Liver (tissue), 9 donors: ENCODE results near the gene CDHR2. TPM values are rescaled to one million over a fixed set of nuclear protein-coding genes. Genes with fewer than 3 reads are reported as not detected.

Source experiments
- DNase-seq: peaks from one replicate; pipeline ENCODE4 v3.0.0-alpha.2; 2017; ENCODE audit warnings: low spot score
- H3K27ac ChIP-seq, 2 donors: one replicate each; pipeline ENCODE4 v1.7.0; 2013; ENCODE audit warnings: inconsistent platforms in 2 of 2, low read length in 2 of 2, control low read depth in 1 of 2, low read depth in 1 of 2, mild to moderate bottlenecking in 1 of 2
- H3K27me3 ChIP-seq, 4 donors: one replicate each; pipeline versions ENCODE4 v1.6.1 to v1.7.0; 2013; ENCODE audit warnings: low read length in 3 of 4, inconsistent platforms in 1 of 4, mild to moderate bottlenecking in 1 of 4, moderate library complexity in 1 of 4; ENCODE audit not compliant: control insufficient read depth in 4 of 4, insufficient read depth in 4 of 4
- H3K36me3 ChIP-seq, 4 donors: one replicate each; pipeline versions ENCODE4 v1.6.1 to v1.7.0; 2013; ENCODE audit warnings: low read length in 3 of 4, mild to moderate bottlenecking in 3 of 4, low read depth in 1 of 4, moderate library complexity in 1 of 4; ENCODE audit not compliant: control insufficient read depth in 4 of 4, insufficient read depth in 3 of 4
- H3K4me1 ChIP-seq, 4 donors: one replicate each; pipeline versions ENCODE4 v1.6.1 to v1.7.0; 2013; ENCODE audit warnings: low read length in 3 of 4, mild to moderate bottlenecking in 3 of 4, moderate library complexity in 1 of 4; ENCODE audit not compliant: control insufficient read depth in 4 of 4, insufficient read depth in 4 of 4
- H3K4me3 ChIP-seq, 3 donors: one replicate each; pipeline versions ENCODE4 v1.6.1 to v1.7.0; 2013; ENCODE audit warnings: low read length in 3 of 3, control low read depth in 1 of 3, low read depth in 1 of 3, mild to moderate bottlenecking in 1 of 3
- H3K9ac ChIP-seq, 2 donors: one replicate each; pipeline ENCODE4 v1.7.0; 2013; ENCODE audit warnings: low read length in 2 of 2, mild to moderate bottlenecking in 2 of 2, moderate library complexity in 2 of 2, control low read depth in 1 of 2, low read depth in 1 of 2
- H3K9me3 ChIP-seq, 4 donors: one replicate each; pipeline versions ENCODE4 v1.6.1 to v1.7.0; 2013; ENCODE audit warnings: low read length in 3 of 4; ENCODE audit not compliant: control insufficient read depth in 4 of 4
- ATF3 ChIP-seq: IDR thresholded peaks from 2 replicates; pipeline ENCODE4 v1.6.1; 2016; ENCODE audit warnings: antibody characterized with exemption
- CTCF ChIP-seq: fragments of 150-350 bp; IDR thresholded peaks from 2 replicates; pipeline ENCODE4 v1.5.1; 2017; ENCODE audit warnings: improper control_type of control experiment, low read depth, low read length; ENCODE audit not compliant: missing input control
- EGR1 ChIP-seq, 2 donors: IDR thresholded peaks; 2 replicates each; pipeline ENCODE4 v1.6.1; 2016 to 2018; ENCODE audit warnings: antibody characterized with exemption in 2 of 2, low read depth in 2 of 2
- FOXA1 ChIP-seq: IDR thresholded peaks from 2 replicates; pipeline ENCODE4 v1.6.1; 2016; ENCODE audit warnings: antibody characterized with exemption
- FOXA2 ChIP-seq: IDR thresholded peaks from 2 replicates; pipeline ENCODE4 v1.6.1; 2016; ENCODE audit warnings: antibody characterized with exemption
- GABPA ChIP-seq, 2 donors: IDR thresholded peaks in 1 of 2; conservative IDR thresholded peaks in 1 of 2; 2 replicates each; pipeline ENCODE4 v1.6.1; 2016; ENCODE audit warnings: antibody characterized with exemption in 2 of 2, mild to moderate bottlenecking in 1 of 2, moderate library complexity in 1 of 2
- HNF4A ChIP-seq, 2 donors: conservative IDR thresholded peaks; 2 replicates each; pipeline ENCODE4 v1.6.1; 2016; ENCODE audit warnings: antibody characterized with exemption in 2 of 2, mild to moderate bottlenecking in 2 of 2
- HNF4G ChIP-seq: IDR thresholded peaks from 2 replicates; pipeline ENCODE4 v1.6.1; 2016; ENCODE audit warnings: antibody characterized with exemption
- JUND ChIP-seq, 2 donors: IDR thresholded peaks; 2 replicates each; pipeline ENCODE4 v1.6.1; 2016; ENCODE audit warnings: antibody characterized with exemption in 2 of 2
- MAX ChIP-seq: IDR thresholded peaks from 2 replicates; pipeline ENCODE4 v1.6.1; 2016; ENCODE audit warnings: antibody characterized with exemption
- RAD21 ChIP-seq, 2 donors: IDR thresholded peaks; 2 replicates each; pipeline ENCODE4 v1.6.1; 2016; ENCODE audit warnings: antibody characterized with exemption in 2 of 2, mild to moderate bottlenecking in 2 of 2
- REST ChIP-seq: IDR thresholded peaks from 2 replicates; pipeline ENCODE4 v1.6.1; 2016; ENCODE audit warnings: antibody characterized with exemption, mild to moderate bottlenecking
- RXRA ChIP-seq, 2 donors: IDR thresholded peaks; 2 replicates each; pipeline ENCODE4 v1.6.1; 2017 to 2018; ENCODE audit warnings: antibody characterized with exemption in 2 of 2, mild to moderate bottlenecking in 1 of 2
- SP1 ChIP-seq: IDR thresholded peaks from 2 replicates; pipeline ENCODE4 v1.6.1; 2018; ENCODE audit warnings: antibody characterized with exemption, mild to moderate bottlenecking
- TAF1 ChIP-seq: conservative IDR thresholded peaks from 2 replicates; pipeline ENCODE4 v1.6.1; 2016; ENCODE audit warnings: antibody characterized with exemption, mild to moderate bottlenecking
- YY1 ChIP-seq: IDR thresholded peaks from 2 replicates; pipeline ENCODE4 v1.6.1; 2016; ENCODE audit warnings: antibody characterized with exemption, mild to moderate bottlenecking
- ZBTB33 ChIP-seq: IDR thresholded peaks from 2 replicates; pipeline ENCODE4 v1.6.1; 2016; ENCODE audit warnings: antibody characterized with exemption
- WGBS: extraction: QIAGEN DNeasy Blood & Tissue Kit; methylation state at CpG from one replicate; pipeline ENCODE4 v1.1.7; 2013; 5-methylcytosine and 5-hydroxymethylcytosine counted together
- polyA plus RNA-seq, 2 donors: library from polyadenylated mRNA; stranded (reverse) in 1 of 2; unstranded in 1 of 2; fragments of 200-250 nt in 1 of 2; fragments of >200 nt in 1 of 2; fragmentation: Nextera tagmentation in 1 of 2; extraction: Ambion mirVana in 1 of 2; gene quantifications; one replicate each; pipeline versions ENCODE4 v1.2.1 to v1.2.3, GENCODE V29; 2013 to 2015
- total RNA-seq, 2 donors: library from RNA; depleted of rRNA; stranded (reverse); fragments of >200 nt; gene quantifications; one replicate each; pipeline ENCODE4 v1.2.3, GENCODE V29; 2014
- donor health status: healthy.
- donor health status: healthy.
- donor health status: healthy.
- donor health status: healthy.
- donor health status: healthy.

Gene CDHR2
- total and polyA plus RNA-seq, 4 donors: 8.8 to 23.8 (median 16.6) TPM

GRCh38 chr5:176557846-176558245 lies 8.7 kb downstream of the CDHR2 start:
- H3K27ac ChIP-seq: no peak overlapping the region
- H3K9ac ChIP-seq: no peak overlapping the region
- TF ChIP-seq HNF4G (no peak), JUND (IDR thresholded peaks at IDR 0.05) (no peak), ATF3 (no peak), FOXA2 (no peak), REST (no peak), TAF1 (no peak), HNF4A (conservative IDR thresholded peaks at IDR 0.05) (no peak), FOXA1 (no peak), SP1 (no peak), RXRA (IDR thresholded peaks at IDR 0.05) (no peak), RAD21 (IDR thresholded peaks at IDR 0.05) (no peak), ZBTB33 (no peak), CTCF (no peak), YY1 (no peak), EGR1 (IDR thresholded peaks at IDR 0.05; ENCODE audit: low read depth in 2 of 2) (no peak), GABPA (IDR thresholded peaks at IDR 0.05 in 1 of 2, conservative IDR thresholded peaks at IDR 0.05 in 1 of 2) (no peak), MAX (no peak)
- H3K36me3 ChIP-seq: no peaks in the 10 kb centered on the region
- no peak overlapping the region for H3K4me3 ChIP-seq
- 96% methylated on average over 13 of the region's 13 CpGs for WGBS
- no peaks in the 10 kb centered on the region for H3K4me1 ChIP-seq
- no peaks in the 10 kb centered on the region for H3K9me3 ChIP-seq
- no peaks in the 10 kb centered on the region for H3K27me3 ChIP-seq
- DNase-seq: no peak

- Histone ChIP-seq H3K4me3 (no peak overlapping the region), H3K4me1 (no peaks in the 10 kb centered on the region), H3K36me3 (no peaks in the 10 kb centered on the region), H3K27ac (no peak overlapping the region), H3K9ac (no peak overlapping the region), H3K27me3 (no peaks in the 10 kb centered on the region), H3K9me3 (no peaks in the 10 kb centered on the region)
- no peak for DNase-seq
- TF ChIP-seq CTCF (no peak), FOXA2 (no peak), EGR1 (IDR thresholded peaks at IDR 0.05; ENCODE audit: low read depth in 2 of 2) (no peak), ATF3 (no peak)
- 70% methylated on average over 5 of the region's 5 CpGs for WGBS
Observed at GRCh38 chr5:176559683-176560082, 10.5 kb downstream of the CDHR2 start.
